GM13976 (cell line): ENCODE data around the gene TNFRSF19.

ENCODE experiments used
- DNase-seq: peaks from one replicate; pipeline ENCODE4 v3.0.0; 2012; ENCODE audit warnings: low spot score
- CTCF ChIP-seq: IDR thresholded peaks from 2 replicates; pipeline ENCODE4 v1.5.1; 2012; ENCODE audit warnings: borderline replicate concordance, mild to moderate bottlenecking; ENCODE audit not compliant: insufficient read depth; ENCODE audit errors: extremely low read depth, missing control alignments, control extremely low read depth
- in situ Hi-C: fragments of 300-500 bp; cut with MboI; formaldehyde crosslinking; loops from one replicate; pipeline ENCODE4 v1.12.0; 2022; ENCODE audit warnings: low sequenced_read_pairs, mixed read lengths, inconsistent platforms; ENCODE audit not compliant: unreplicated experiment

The TNFRSF19 gene

GRCh38 chr13:23696610-23697009 lies 126.4 kb downstream of the TNFRSF19 start:
- no peak for DNase-seq
- in situ Hi-C loops, result no loop called here
- TF ChIP-seq CTCF, result no peak

GRCh38 chr13:23697772-23698313 lies 127.6 kb downstream of the TNFRSF19 start:
- no peak for DNase-seq
- TF ChIP-seq CTCF, result no peak
- in situ Hi-C loops, result no loop called here

- DNase-seq, result no peak
- in situ Hi-C loops, result no loop called here
- no peak for TF ChIP-seq CTCF
Observed at GRCh38 chr13:23699271-23699670, 129.1 kb downstream of the TNFRSF19 start.

- TF ChIP-seq CTCF, result no peak
- no peak for DNase-seq
- in situ Hi-C loops, result no loop called here
Observed at GRCh38 chr13:23701186-23701585, 131.0 kb downstream of the TNFRSF19 start.

- in situ Hi-C loops, result no loop called here
- no peak for DNase-seq
- no peak for TF ChIP-seq CTCF
Observed at GRCh38 chr13:23701636-23702035, 131.4 kb downstream of the TNFRSF19 start.

- in situ Hi-C loops, result no loop called here
- DNase-seq, result no peak
- no peak for TF ChIP-seq CTCF
Observed at GRCh38 chr13:23703246-23703860, 133.1 kb downstream of the TNFRSF19 start.
